NCI-H446 treated with DMSO at 0.1 percent for 48 hours (cell line): ENCODE measurements around the gene PUS3.
A peak's percentile ranks its signal among the peaks of the same experiment; 100 is the strongest.

Experiments
- DNase-seq: peaks from one replicate; lab custom pipeline; 2025; lab: John Stamatoyannopoulos, UW

The PUS3 gene

GRCh38 chr11:125941619-125942611 is 38.9 kb upstream of the PUS3 start:
- no peak for DNase-seq

- no peak for DNase-seq
These were observed 38.2 kb upstream of the PUS3 start for GRCh38 chr11:125941267-125941618.

DNA sequence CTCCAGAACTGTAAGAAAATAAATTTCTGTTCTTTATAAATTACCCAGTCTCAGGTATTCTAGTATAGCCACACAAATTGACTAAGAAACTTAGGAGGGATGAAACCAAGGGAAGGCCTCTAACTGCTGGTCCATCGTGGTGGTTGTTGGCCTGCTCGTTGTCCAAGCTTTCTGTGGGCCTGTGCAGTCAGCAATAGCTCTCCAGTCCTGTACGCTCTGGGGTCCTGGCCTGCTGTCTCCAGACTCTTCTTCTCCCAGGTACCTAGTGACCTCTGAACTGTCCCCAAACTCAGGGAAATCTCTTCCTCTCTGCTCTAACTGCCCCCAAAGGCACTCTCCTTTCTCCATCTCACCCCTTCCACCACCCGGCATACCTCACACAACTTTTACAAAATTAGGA is 37.1 kb upstream of the PUS3 start:
- no peak for DNase-seq

GRCh38 chr11:125939081-125939521 is 36.1 kb upstream of the PUS3 start:
- no peak for DNase-seq

DNA sequence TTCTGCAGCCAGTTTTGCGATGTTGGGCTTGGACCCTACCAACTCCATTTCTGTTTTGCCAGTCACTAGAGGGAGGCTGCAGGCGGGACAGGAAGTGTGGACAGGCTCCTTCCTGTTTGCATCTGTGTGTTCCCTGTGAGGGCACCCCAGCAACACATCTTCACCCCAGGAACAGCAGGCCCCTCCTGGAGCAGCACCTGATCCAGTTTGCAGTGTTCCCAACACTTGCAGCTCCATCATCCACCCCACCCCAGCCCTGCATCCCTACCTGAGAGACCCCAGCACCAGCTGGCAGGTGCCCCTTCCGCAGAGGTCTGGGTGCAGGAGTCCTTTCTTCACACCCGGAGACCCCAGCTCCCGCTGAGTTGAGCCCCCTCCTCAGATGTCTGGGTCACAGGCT is 35.4 kb upstream of the PUS3 start:
- no peak for DNase-seq

GRCh38 chr11:125935618-125936199 is 32.7 kb upstream of the PUS3 start:
- no peak for DNase-seq

GRCh38 chr11:125935056-125935455 is 32.0 kb upstream of the PUS3 start:
- no peak for DNase-seq

DNA sequence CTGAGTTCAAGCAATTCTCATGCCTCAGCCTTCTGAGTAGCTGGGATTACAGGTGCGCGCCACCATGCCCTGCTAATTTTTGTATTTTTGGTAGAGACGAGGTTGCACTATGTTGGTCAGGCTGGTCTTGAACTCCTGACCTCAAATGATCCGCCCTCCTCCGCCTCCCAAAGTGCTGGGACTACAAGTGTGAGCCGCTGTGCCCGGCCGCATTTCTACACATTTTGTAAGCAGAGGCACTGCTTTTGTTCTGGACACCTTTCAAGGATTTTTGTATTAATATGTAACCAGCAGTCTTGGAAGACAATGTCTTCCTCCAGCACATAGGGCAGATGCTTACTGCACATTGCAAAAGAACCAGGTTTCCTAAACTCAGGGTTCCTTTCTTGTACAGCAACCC is 31.5 kb upstream of the PUS3 start:
- DNase-seq, result no peak

GRCh38 chr11:125933030-125933813 is 30.2 kb upstream of the PUS3 start:
- no peak for DNase-seq

DNA sequence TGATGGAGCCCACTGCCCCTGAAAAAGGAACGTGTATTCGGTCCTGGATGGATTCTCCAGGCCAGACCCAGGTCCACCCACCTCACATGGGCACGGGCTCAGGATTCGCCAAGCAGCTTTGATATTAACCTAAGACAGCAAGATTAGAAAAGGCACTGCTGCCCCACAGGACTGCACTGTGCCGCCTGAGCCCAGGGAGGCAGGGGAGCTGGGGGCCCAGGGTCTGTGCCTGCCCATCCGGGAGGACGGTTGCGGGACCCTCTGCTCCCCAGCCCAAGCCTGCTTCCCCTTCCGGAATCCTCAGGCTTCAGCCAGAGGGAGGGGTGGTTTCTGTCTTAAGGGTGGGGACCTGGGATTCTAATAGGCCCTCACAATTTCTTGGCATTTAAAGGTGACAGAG is 29.3 kb upstream of the PUS3 start:
- DNase-seq, result no peak

- no peak for DNase-seq
These were observed 28.7 kb upstream of the PUS3 start for GRCh38 chr11:125931668-125932067.

DNA sequence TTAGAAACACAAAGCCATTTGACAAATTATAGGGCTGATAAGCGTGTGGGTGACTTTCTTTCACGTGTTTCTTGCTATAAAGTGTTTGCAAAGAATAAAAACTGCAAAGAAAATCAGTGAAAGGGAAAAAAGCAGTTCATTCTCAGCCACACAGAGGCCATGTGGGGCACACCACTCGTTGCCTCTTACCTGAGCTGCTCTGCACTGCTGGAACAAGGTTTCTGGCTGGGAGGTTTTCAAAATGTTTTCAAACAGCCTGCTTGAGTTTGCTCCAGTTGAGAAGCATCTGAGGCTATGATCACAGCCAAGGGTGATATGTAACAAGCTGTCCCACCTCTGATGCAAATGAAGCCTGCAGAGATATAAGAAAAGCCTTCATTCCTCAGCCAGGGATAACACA is 28.1 kb upstream of the PUS3 start:
- no peak for DNase-seq

DNA sequence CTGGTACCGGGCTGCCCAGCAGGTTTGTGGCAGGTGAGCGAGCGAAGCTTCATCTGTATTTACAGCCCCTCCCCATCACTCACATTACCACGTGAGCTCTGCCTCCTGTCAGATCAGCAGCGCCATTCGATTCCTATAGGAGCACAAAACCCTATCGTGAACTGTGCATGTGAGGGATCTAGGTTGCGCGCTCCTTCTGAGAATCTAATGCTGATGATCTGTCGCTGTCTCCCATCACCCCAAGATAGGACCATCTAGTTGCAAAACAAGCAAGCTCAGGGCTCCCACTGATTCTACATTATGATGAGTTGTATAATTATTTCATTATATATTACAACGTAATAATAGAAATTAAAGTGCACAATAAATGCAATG is 27.1 kb upstream of the PUS3 start:
- no peak for DNase-seq

DNA sequence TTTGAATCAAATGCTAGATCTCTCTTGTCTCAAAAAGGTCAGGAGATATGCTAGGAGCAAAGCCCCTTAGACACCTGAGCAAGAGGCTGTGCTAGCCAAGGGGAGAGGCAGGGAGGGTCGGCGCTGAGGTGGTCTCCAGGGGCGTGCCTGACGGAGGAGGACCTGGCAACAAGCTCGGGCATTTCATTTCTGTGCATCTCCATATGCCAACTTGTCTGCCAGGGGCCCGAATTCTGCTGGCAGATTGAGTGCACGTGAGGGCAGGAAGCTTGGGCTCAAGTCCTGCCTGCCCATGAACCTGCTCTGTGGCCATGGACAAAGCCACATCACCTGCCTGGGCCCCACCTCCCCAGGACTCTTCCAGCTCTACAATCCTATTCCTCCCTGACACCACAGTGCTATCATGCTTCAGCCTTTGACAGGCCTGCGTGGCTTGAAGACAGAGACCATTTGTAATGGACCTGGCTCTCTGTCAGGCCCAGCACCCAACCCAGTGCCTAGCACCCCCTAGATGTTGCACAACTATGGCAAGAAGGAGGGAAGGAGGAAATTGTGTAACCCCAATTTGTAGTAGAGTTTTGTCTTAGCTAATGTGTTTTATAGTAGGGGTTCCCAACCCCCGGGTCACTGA is 26.6 kb upstream of the PUS3 start:
- no peak for DNase-seq

DNA sequence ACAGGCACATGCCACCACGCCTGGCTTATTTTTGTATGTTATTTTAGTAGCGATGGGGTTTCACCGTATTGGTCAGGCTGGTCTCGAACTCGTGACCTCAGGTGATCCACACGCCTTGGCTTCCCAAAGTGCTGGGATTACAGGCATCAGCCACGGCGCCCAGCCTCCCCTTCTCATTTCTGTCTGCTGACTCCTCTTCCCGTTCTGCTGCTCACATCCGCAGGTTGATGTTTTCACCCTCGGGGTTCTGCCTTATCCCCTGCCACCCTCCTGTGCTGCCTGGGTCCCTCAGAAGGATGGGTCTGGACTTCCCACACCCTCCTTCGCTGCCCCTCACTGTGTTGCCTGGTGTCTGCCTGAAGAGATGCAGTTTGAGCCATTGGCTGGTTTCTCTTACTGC is 23.7 kb upstream of the PUS3 start:
- DNase-seq, result no peak

DNA sequence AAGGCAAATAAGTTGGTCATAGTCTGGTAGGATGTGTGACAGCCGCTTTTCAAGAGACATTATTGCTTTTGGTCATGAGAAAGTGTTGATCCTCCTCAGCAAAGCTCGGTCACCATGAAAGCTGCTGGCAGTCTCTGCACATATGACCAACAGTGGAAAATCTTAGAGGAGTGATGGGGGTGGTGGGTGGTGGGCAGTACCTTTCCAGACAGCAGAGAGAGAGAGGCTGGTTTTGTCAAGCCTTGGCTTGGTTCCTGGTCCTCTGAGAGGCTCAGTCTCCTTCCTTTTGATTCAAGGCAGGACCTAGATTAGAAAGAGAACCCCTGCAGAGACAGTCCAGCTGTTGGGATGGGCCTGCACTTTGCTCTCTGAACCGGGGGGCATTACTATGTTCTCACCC is 22.8 kb upstream of the PUS3 start:
- no peak for DNase-seq

- DNase-seq, result no peak
These were observed 22.3 kb upstream of the PUS3 start for GRCh38 chr11:125925247-125925740.

GRCh38 chr11:125924384-125925007 is 21.5 kb upstream of the PUS3 start:
- no peak for DNase-seq

DNA sequence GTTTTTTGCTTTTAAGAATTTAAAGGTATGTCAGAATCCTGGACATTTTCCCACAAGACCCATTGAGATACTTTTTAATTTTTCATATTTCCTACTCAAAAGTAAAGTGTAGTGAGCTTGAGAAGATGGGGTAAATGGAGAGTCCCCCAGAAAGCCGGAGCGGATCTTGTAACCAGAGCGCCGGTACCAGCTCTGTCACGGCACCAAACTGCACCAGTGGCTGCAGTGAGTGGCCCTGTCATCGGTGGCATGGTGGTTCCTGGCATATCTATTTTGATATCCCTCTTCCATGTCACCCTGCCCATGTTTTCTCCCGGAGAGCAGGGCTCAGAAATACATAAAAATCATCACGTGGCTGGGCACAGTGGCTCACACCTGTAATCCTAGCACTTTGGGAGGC is 20.6 kb upstream of the PUS3 start:
- no peak for DNase-seq

GRCh38 chr11:125923012-125923579 is 20.1 kb upstream of the PUS3 start:
- DNase-seq, result peak; percentile 46

GRCh38 chr11:125922156-125922555 is 19.1 kb upstream of the PUS3 start:
- no peak for DNase-seq
